B cell (primary cell): ENCODE measurements around the gene NTM.

Experiments used
- EZH2 ChIP-seq: IDR thresholded peaks from 2 replicates; pipeline ENCODE4 v1.6.1; 2012; ENCODE audit warnings: borderline replicate concordance, low read depth, mild to moderate bottlenecking, moderate library complexity, low read length; ENCODE audit not compliant: insufficient read depth, poor library complexity, severe bottlenecking
- TF ChIP-seq, protein P1 (sequence below): fragments of 200-600 bp; IDR thresholded peaks from one replicate; pipeline ENCODE4 v1.8.0; 2022; ENCODE audit warnings: antibody characterized with exemption, mild to moderate bottlenecking

DNA sequence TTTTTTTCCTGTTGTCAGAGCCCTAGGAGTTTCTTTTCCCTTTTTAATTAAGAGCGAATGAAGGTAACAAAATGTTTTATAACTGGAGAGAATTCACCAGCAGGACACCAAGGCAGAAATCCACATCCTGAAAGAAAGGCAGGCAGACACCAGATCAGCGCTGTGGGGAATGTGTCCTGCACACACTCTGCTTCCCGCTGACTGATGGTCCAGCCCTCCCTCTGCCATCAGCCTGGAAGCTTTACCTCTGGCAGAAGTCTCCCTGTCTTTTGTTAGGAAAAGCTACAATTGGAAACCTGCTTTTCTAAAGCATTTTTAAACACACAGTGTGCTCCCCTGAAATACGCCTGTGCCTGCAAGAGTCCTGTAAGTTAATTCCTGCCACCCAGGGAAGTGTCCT lies 638.5 kb downstream of the NTM start:
- no peak for TF ChIP-seq EZH2
- TF ChIP-seq, protein P1, sequence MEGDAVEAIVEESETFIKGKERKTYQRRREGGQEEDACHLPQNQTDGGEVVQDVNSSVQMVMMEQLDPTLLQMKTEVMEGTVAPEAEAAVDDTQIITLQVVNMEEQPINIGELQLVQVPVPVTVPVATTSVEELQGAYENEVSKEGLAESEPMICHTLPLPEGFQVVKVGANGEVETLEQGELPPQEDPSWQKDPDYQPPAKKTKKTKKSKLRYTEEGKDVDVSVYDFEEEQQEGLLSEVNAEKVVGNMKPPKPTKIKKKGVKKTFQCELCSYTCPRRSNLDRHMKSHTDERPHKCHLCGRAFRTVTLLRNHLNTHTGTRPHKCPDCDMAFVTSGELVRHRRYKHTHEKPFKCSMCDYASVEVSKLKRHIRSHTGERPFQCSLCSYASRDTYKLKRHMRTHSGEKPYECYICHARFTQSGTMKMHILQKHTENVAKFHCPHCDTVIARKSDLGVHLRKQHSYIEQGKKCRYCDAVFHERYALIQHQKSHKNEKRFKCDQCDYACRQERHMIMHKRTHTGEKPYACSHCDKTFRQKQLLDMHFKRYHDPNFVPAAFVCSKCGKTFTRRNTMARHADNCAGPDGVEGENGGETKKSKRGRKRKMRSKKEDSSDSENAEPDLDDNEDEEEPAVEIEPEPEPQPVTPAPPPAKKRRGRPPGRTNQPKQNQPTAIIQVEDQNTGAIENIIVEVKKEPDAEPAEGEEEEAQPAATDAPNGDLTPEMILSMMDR, result no peak
